Spleen (tissue), 11 donors: ENCODE data around the gene ST3GAL3. TPM values are rescaled to one million over a fixed set of nuclear protein-coding genes. Genes with fewer than 3 reads are reported as not detected.

Source experiments
- DNase-seq: peaks from one replicate; pipeline ENCODE4 v3.0.0-alpha.2; 2020
- H3K27ac ChIP-seq, 8 donors: fragments of 200-600 bp; sonication (generic) in 7 of 8; 1 replicate in 4 of 8; 2 replicates in 4 of 8; pipeline versions ENCODE4 v1.5.0 to v1.8.0; 2016 to 2021; ENCODE audit warnings: inconsistent platforms in 4 of 8, mild to moderate bottlenecking in 4 of 8, moderate library complexity in 1 of 8
- H3K27me3 ChIP-seq, 7 donors: fragments of 200-600 bp; sonication (generic) in 6 of 7; replicated peaks in 1 of 7; 1 replicate in 4 of 7; 2 replicates in 3 of 7; pipeline versions ENCODE4 v1.5.0 to v1.8.0; 2016 to 2021; ENCODE audit warnings: inconsistent platforms in 3 of 7, mild to moderate bottlenecking in 1 of 7
- H3K36me3 ChIP-seq, 6 donors: fragments of 200-600 bp; sonication (generic) in 5 of 6; 1 replicate in 4 of 6; 2 replicates in 2 of 6; pipeline versions ENCODE4 v1.5.0 to v1.8.0; 2016 to 2021; ENCODE audit warnings: inconsistent platforms in 2 of 6
- H3K4me1 ChIP-seq, 6 donors: fragments of 200-600 bp; sonication (generic) in 5 of 6; 1 replicate in 3 of 6; 2 replicates in 3 of 6; pipeline versions ENCODE4 v1.5.0 to v1.8.0; 2016 to 2021; ENCODE audit warnings: inconsistent platforms in 3 of 6
- H3K4me3 ChIP-seq, 8 donors: fragments of 200-600 bp; sonication (generic) in 7 of 8; 1 replicate in 4 of 8; 2 replicates in 4 of 8; pipeline versions ENCODE4 v1.5.0 to v1.8.0; 2016 to 2021; ENCODE audit warnings: inconsistent platforms in 4 of 8, mild to moderate bottlenecking in 4 of 8, moderate library complexity in 2 of 8
- H3K9me3 ChIP-seq, 8 donors: fragments of 200-600 bp; sonication (generic) in 7 of 8; 1 replicate in 4 of 8; 2 replicates in 4 of 8; pipeline versions ENCODE4 v1.5.0 to v1.8.0; 2016 to 2021; ENCODE audit warnings: inconsistent platforms in 4 of 8
- CTCF ChIP-seq, 11 experiments: fragments of 200-600 bp in 7 of 11; fragments of 450-650 bp in 4 of 11; sonication (generic) in 4 of 11; IDR thresholded peaks in 8 of 11; conservative IDR thresholded peaks in 3 of 11; 1 replicate in 7 of 11; 2 replicates in 4 of 11; pipeline versions ENCODE4 v1.4.0 to v1.8.0; 2016 to 2021; ENCODE audit warnings: antibody characterized with exemption in 11 of 11, inconsistent platforms in 4 of 11, mild to moderate bottlenecking in 1 of 11
- POLR2A ChIP-seq, 3 donors: fragments of 450-650 bp; IDR thresholded peaks; one replicate each; pipeline ENCODE4 v1.5.1; 2017; ENCODE audit warnings: antibody characterized with exemption in 3 of 3, mild to moderate bottlenecking in 1 of 3
- POLR2AphosphoS5 ChIP-seq, 3 donors: sonication (generic); formaldehyde crosslinking; IDR thresholded peaks; one replicate each; pipeline ENCODE4 v1.5.1; 2017; ENCODE audit warnings: antibody characterized with exemption in 3 of 3
- WGBS, 5 donors: extraction: QIAGEN DNeasy Blood & Tissue Kit in 3 of 5; methylation state at CpG; one replicate each; pipeline versions ENCODE4 v1.1.5 to v1.1.7; 2013 to 2018; 5-methylcytosine and 5-hydroxymethylcytosine counted together
- intact Hi-C: fragments of 100-400 bp; cut with DNase I; formaldehyde crosslinking; loops from one replicate; pipeline ENCODE4 v1.15.0; 2023; ENCODE audit warnings: low total_unique reads
- polyA plus RNA-seq, 3 donors: library from polyadenylated mRNA; stranded (reverse); fragments of 200-250 nt; gene quantifications; one replicate each; pipeline ENCODE4 v1.2.1, GENCODE V29; 2013
- total RNA-seq, 7 donors: library from RNA; depleted of rRNA in 3 of 7; stranded (reverse); fragments of >200 nt in 3 of 7; fragmentation: NEBNext Ultra II Directional in 4 of 7; extraction: Animal tissue kit (Norgen Biotek cat#: 25700) in 4 of 7; gene quantifications; one replicate each; pipeline versions ENCODE4 v1.1.0 to v1.2.1, GENCODE V29; 2016 to 2021
- donor health status: healthy with polysubstance abuse.
- donor health status: DM: no; HTN: no; CAD: no; lungs with moderate emphysema.
- donor health status: DM: no; HTN: no; CAD: no.
- donor health status: Bipolar disorder and iron deficiency.
- donor health status: healthy.
- donor health status: DM: no; HTN: no; CAD: no.
- donor health status: DM: yes; HTN: yes; CAD: no.

Gene ST3GAL3
- total and polyA plus RNA-seq, 10 donors = 6.4 to 34.3 (median 21.0) TPM

DNA sequence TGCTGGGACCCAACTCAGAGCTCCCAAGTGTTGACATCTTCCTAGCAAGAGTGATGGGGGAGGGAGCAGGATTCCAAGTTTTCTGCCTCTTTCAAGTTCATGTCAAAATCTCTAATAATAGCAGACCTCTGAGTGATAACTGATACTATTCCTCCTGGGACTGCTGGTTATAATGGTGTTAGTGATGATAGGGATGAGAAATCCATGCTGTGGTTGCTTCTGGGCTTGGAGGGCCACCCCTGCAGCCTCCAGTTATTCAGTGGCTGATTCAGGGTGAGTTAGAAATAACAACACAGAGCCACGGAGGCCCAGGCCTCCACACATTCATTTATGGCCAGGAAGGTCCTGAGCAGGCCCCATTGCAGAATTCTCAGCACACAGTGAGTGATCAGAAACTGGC lies 185.7 kb downstream of the ST3GAL3 start:
- 74 to 100% (median 83%) methylated on average over 1 of the region's 1 CpG for WGBS, 5 donors
- no peaks in the 10 kb centered on the region for H3K9me3 ChIP-seq
- TF ChIP-seq CTCF (IDR thresholded peaks at IDR 0.05 in 8 of 11, conservative IDR thresholded peaks at IDR 0.05 in 3 of 11) = no peak
- no peak for TF ChIP-seq POLR2A (IDR thresholded peaks at IDR 0.05)
- TF ChIP-seq POLR2AphosphoS5 (IDR thresholded peaks at IDR 0.05) = no peak
- H3K36me3 ChIP-seq = peaks cover 0 to 38% (median 12%) of the 10 kb centered on the region in 6 donors
- no peaks in the 10 kb centered on the region for H3K27me3 ChIP-seq
- DNase-seq = no peak
- no peak overlapping the region for H3K27ac ChIP-seq
- intact Hi-C loops = no loop called here
- no peaks in the 10 kb centered on the region for H3K4me1 ChIP-seq
- H3K4me3 ChIP-seq = no peak overlapping the region

DNA sequence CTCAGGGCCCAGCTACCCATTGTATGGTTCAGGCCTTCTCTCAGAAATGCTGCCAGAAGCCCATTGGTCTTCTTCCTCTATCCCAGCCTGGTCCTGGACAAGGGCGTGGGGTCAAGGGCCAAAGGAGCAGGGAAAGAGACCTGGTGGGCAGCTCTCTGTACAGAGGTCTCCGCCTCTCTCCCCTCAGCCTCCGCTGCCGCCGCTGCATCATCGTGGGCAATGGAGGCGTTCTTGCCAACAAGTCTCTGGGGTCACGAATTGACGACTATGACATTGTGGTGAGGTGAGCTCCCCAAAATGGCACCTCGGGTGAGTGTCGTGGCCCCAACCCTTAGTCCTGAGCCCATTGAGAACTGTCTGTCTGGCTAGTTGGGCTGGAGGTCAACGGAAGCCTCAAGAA lies 191.6 kb downstream of the ST3GAL3 start:
- Histone ChIP-seq H3K27ac (no peak overlapping the region), H3K27me3 (no peaks in the 10 kb centered on the region), H3K36me3 (peaks cover 0 to 80% (median 14%) of the 10 kb centered on the region in 6 donors), H3K4me1 (peaks cover 0 to 15% (median 6%) of the 10 kb centered on the region in 6 donors), H3K4me3 (no peak overlapping the region), H3K9me3 (no peaks in the 10 kb centered on the region)
- WGBS, 5 donors = 91 to 99% (median 97%) methylated on average over 12 of the region's 12 CpGs
- no peak for TF ChIP-seq CTCF (IDR thresholded peaks at IDR 0.05 in 8 of 11, conservative IDR thresholded peaks at IDR 0.05 in 3 of 11)
- TF ChIP-seq POLR2A (IDR thresholded peaks at IDR 0.05) = no peak
- TF ChIP-seq POLR2AphosphoS5 (IDR thresholded peaks at IDR 0.05) = no peak
- no peak for DNase-seq
- intact Hi-C loops = no loop called here

- intact Hi-C loops = no loop called here
- Histone ChIP-seq H3K27ac (peak overlapping the region in 1 of 8 donors; percentile 52), H3K4me1 (peaks cover 0 to 15% (median 6%) of the 10 kb centered on the region in 6 donors), H3K36me3 (peaks cover 0 to 66% (median 12%) of the 10 kb centered on the region in 6 donors), H3K4me3 (no peak overlapping the region), H3K9me3 (no peaks in the 10 kb centered on the region), H3K27me3 (no peaks in the 10 kb centered on the region)
- DNase-seq = no peak
- TF ChIP-seq POLR2A (IDR thresholded peaks at IDR 0.05) = no peak
- TF ChIP-seq POLR2AphosphoS5 (IDR thresholded peaks at IDR 0.05) = no peak
- TF ChIP-seq CTCF (IDR thresholded peaks at IDR 0.05 in 8 of 11, conservative IDR thresholded peaks at IDR 0.05 in 3 of 11) = no peak
- 91 to 94% (median 94%) methylated on average over 3 of the region's 3 CpGs for WGBS, 5 donors
Measured at GRCh38 chr1:43900386-43900785, 193.1 kb downstream of the ST3GAL3 start.

GRCh38 chr1:43901196-43901961 lies 194.0 kb downstream of the ST3GAL3 start:
- no peaks in the 10 kb centered on the region for H3K9me3 ChIP-seq
- no peaks in the 10 kb centered on the region for H3K27me3 ChIP-seq
- WGBS, 5 donors = 66 to 79% (median 69%) methylated on average over 5 to 7 of the region's 7 CpGs
- no peak overlapping the region for H3K4me3 ChIP-seq
- H3K36me3 ChIP-seq = peaks cover 0 to 56% (median 12%) of the 10 kb centered on the region in 6 donors
- DNase-seq = no peak
- TF ChIP-seq CTCF (IDR thresholded peaks at IDR 0.05 in 8 of 11, conservative IDR thresholded peaks at IDR 0.05 in 3 of 11) (no peak), POLR2AphosphoS5 (IDR thresholded peaks at IDR 0.05) (peak in 1 of 3 donors; percentile 53)
- peaks cover 0 to 15% (median 6%) of the 10 kb centered on the region in 6 donors for H3K4me1 ChIP-seq
- intact Hi-C loops = no loop called here
- peak overlapping the region in 4 of 8 donors; percentile 20 to 52 (median 29) for H3K27ac ChIP-seq
